Activated CD8-positive, alpha-beta memory T cell treated with anti-CD3 and anti-CD28 coated beads, Interleukin-2, amount 50 U/mL, for 4 hours (primary cell): ENCODE data around the gene DCLRE1C.
A peak's percentile ranks its signal among the peaks of the same experiment; 100 is the strongest.
"Not testable (repeated sequence)": the region's sequence is repeated elsewhere in the genome, so short reads cannot be mapped to it uniquely, and the experiment has no call there.

Experiments
- DNase-seq: peaks from one replicate; pipeline ENCODE4 v3.0.0-alpha.2; 2020

DCLRE1C gene

DNA sequence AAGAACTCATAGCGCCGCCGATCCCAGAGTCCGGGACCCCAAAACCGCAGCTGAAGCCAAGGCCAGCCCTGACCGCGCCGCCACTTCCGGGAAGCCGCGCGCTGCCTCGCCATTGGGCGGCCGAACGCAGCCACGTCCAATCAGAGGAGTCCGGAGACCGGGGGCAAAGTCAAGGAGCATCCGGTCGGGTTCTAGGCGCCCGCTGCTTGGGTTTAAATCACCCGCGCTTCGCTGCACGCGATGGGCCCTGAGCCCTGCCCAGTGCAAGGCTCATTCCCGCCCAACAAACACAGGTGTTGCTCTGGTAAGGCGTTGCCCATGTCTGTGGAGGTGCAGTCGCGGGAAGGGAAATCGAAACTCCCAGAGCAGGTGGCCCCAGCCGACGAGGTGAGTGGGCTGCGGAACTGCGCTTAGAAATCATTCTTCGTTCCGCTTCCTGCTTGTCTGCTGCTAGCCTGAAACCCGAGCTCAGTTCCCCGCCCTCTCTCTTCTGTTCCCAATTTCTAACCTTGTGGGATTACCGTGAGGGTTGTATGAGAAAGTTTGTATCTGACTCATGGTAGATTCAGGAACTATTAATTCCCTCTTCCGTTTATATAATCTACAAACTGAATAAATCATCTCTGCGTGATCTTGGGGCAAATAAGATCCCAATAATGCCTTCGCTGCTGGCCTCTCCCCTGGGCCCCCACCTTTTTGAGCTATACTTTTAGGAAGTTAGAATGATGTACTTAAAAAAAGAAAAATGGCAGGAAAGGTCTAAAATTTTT lies at the start of gene DCLRE1C:
DCLRE1C (minus strand) TSS at position 96 of the 770 bp plus-strand sequence; CDS start at position 10, 86 bp downstream.
- peak; percentile 83 for DNase-seq

GRCh38 chr10:14995964-14996565 lies 42.2 kb upstream of the DCLRE1C start:
- no peak for DNase-seq

GRCh38 chr10:14993500-14994455 lies 39.9 kb upstream of the DCLRE1C start:
- not testable (repeated sequence) for DNase-seq

DNA sequence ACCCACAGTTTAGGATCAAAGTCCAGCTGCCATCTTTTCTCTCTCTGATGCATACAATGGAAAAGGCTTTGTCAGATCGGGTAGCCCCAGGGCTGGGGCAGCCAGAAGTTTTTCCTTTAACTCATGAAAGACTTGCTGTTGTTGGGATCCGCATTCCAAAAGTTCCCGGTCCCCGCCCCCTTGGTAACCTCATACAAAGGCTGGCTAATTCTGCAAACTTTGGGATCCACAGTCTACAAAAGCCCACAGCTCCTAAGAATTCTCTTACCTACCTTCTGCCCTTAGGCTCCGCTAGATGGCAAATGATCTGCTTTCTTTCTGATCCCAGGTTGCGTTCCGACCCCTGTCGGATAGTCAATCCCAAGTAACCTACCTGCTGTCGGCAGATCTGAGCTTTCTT lies 38.4 kb upstream of the DCLRE1C start:
- not testable (repeated sequence) for DNase-seq

DNA sequence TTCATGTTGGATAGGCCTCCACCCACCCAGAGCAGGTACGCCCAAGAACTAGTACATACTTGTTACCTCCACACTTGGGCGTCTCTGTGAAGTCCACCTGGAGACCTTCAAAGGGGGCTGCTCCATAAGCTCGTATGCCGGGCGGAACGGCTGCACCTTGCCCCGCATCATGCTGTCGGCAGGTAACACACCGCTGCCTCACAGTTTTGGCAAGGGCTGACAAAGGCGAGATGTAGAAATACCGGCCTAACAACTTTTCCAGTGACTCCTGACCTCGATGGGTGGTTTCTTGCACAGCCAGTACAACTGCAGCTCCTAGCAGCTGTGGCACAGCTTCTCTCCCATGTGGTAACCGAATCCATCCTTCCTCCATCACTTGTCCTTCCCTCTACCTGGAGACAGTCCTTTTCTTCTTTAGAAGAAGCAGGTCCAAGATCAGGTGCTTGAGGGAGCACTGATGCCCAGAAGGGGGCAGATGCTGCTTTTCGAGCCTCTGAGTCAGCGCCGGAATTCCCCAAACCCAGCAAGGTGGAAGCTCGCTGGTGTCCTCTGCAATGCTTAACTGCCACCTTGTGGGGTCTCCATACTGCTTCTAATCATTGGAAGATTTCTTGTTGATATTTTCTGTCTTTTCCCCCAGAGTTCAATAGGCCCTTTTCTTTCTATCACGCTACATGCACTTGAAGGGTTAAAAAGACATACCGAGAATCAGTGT lies 37.3 kb upstream of the DCLRE1C start:
- DNase-seq, result peak; percentile 41

- not testable (repeated sequence) for DNase-seq
These were observed 35.7 kb upstream of the DCLRE1C start for GRCh38 chr10:14989552-14989951.

DNA sequence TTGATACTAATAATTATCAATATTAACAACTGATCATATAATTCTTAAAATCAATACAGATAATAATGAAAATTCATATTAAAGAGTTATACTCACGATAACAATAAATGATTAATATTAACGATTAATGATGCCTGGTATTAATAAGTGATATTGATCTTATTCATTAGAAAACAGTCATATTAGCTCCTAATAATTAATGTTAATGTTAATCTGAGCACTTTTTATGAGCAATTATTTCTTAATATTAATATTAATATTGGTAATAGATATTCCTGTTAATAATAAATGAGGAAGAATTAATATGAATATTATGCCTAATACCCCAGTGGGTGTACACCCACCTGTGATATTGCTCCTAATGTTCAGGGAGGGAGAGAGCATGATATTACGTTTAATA lies 28.8 kb upstream of the DCLRE1C start:
- DNase-seq, result no peak

DNA sequence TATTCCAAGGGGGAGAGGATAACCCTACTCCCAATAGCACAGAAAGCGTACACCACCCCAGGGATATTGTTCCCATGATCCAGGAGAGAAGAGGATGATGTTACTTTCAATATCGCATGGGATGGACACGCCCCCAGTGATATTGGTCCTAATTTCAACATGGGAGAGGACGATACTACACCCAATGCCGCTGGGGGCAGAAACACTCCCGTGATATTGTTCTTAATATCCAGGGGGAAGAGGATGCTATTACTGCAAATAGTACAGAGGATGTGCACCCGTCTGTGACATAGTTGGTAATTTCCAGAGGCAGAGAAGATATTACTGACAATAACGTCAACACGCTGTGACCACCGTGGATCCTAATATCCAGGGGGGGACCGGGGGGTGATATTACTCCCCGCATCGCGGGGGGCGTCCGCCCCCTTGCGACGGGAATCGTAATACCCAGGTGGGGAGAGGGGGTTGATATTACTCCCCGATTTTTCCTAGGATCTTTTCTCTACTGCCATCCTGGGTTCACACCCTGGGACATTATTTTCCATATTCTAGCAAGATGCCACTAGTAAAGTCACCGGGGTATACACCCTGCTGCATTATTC lies 21.9 kb upstream of the DCLRE1C start:
- DNase-seq, result no peak

- DNase-seq, result not testable (repeated sequence)
These were observed 20.5 kb upstream of the DCLRE1C start for GRCh38 chr10:14974153-14974998.

- peak; percentile 51 for DNase-seq
These were observed 18.1 kb upstream of the DCLRE1C start for GRCh38 chr10:14971867-14972448.

DNA sequence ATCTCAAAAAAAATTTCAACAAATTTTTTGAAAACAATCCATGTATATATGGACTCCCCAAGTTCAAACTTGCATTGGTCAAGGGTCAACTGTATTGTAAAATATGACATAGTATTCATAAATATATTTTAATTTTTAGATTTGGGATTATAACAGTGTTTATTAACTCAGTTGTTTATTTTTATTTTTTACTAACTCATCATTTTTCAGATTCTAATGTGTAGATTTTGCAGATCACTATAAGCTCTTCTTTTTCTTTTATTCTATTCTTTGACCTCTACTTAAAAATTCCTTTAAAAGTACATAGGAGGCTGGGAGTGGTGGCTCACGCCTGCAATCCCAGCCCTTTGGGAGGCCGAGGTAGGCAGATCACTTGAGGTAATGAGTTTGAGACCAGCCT lies 14.0 kb upstream of the DCLRE1C start:
- no peak for DNase-seq

DNA sequence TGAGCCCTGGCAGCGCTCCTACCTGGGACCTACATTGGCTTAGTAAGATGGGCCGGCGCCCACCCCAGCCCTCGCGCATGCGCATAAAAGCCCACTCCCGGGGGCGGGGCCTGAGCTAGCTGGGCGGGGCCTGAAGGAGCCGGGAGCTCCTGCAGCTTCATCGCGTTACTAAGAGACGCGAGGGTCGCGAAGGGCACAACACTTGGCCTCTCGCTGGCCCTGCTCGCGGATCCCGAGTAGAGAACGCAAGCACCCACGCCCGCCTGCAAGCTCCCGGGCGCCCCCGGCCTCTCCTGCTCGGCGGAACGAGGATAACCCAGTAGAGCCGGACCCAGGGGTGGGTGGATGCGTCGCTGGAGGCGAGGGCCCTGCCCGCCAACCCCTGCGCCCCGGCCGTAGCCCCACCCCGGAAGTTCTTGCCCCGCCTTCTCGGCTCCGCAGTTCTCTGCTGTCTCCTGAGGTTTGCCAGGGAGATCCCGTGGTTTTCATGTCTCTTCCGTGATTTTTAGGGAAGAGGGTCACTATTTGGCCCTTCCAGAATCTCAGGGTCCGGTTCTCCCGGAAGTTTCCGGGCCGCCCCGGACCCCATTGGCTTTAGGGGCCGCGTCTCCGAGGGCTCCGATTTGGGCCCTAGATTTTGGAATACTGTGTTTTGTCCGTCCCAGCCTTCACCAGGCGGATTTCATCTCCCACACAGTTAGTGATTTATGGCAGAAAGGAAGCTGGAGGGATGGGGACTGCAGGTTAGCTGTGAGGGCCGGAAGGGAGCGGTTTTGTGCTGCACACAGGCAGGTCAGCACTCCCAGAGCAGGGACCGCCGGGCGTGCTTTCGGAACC lies 5.5 kb upstream of the DCLRE1C start, which contains the start of gene MEIG1:
MEIG1 (plus strand) TSS at position 168 of the 837 bp plus-strand sequence. CDS start 7,081 bp downstream, outside the sequence.
- peak; percentile 95 for DNase-seq

GRCh38 chr10:14958872-14959220 lies 5.0 kb upstream of the DCLRE1C start:
- DNase-seq, result no peak

DNA sequence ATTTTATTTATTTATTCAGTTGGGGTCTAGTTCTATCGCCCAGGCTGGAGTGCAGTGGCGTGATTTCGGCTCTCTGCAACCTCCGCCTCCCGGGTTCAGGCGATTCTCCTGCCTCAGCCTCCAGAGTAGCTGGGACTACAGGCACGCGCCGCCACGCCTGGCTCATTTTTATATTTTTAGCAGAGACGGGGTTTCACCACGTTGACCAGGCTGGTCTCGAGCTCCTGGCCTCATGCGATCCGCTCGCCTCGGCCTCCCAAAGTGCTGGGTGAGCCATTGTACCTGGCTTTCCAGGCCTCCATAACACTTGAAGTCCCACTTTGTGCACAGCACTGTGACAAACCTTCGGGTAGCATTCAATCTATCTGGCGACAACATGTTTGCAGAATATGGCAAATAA lies 1.0 kb upstream of the DCLRE1C start:
- DNase-seq, result no peak

DNA sequence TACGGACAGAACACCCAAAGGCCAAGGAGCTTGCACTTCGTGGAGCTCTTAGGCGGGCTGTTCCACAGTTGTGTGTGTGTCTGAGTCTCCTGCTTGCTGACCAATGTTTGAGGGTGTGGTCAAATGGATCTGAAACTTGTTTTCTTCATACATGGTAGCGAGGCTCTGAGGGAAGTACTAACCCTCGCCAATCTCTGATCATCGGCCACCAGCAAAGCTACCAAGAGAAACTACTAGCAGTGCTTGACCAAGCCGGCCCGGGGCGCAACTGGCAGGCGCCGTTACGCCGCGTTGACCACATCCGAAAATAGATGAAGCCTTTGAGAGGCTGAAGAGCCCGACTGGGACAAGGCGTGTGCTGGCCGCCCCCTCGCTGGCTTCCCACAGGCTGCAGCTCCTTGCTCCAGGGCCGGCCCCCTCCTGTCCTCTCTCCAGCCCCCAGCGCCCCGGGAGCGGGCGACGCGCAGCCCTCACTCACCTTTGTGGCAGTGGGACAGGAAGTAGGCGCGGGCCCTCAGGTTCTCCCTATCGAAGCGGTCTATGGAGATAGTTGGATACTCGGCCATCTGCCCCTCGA lies 384 bp downstream of the DCLRE1C start:
- no peak for DNase-seq

GRCh38 chr10:14952851-14953423 lies 959 bp downstream of the DCLRE1C start:
- DNase-seq, result no peak

DNA sequence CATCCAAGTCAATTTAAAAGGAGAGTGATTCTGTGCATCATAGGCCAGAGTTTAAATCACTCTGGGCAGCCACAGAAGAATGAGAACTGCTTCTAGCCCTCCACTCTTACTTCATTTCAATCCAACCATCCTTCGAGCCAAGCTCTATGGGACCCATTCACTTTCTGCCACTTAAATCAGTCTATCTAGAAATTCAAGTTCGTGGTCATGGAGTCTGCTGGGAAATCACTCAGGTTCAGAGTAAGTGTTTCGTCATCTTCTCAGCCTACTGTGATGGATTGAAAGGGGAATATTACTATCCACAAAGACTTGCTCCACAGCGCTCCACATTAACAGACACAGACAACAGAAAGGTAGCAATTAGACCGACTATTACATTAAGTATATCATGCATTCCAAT lies 4.6 kb downstream of the DCLRE1C start:
- no peak for DNase-seq

- DNase-seq, result no peak
These were observed 6.6 kb downstream of the DCLRE1C start for GRCh38 chr10:14947268-14947667.

DNA sequence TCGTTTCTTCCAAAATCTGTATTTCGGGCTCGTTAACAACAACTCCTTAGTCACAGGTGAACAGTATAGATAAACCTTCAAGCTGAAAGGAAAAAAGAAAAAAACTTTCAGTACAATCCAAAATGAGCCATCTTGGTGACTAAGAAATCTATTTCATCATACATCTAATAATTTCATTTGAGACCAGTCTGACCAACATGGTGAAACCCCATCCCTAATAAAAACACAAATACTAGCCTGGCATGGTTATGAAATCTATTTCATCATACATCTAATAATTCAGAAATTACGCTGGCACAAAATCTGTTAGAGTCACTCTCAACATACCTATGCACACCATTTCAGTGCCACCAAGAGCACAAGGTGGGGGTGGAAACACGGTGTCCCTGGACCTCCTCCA lies 8.8 kb downstream of the DCLRE1C start:
- no peak for DNase-seq
